8988T (cell line): ENCODE data around the gene MTRF1L.
"Not testable (repeated sequence)": the region's sequence is repeated elsewhere in the genome, so short reads cannot be mapped to it uniquely, and the experiment has no call there.

Experiments used
- DNase-seq: peaks from one replicate; pipeline ENCODE4 v3.0.0; 2011

MTRF1L gene

DNA sequence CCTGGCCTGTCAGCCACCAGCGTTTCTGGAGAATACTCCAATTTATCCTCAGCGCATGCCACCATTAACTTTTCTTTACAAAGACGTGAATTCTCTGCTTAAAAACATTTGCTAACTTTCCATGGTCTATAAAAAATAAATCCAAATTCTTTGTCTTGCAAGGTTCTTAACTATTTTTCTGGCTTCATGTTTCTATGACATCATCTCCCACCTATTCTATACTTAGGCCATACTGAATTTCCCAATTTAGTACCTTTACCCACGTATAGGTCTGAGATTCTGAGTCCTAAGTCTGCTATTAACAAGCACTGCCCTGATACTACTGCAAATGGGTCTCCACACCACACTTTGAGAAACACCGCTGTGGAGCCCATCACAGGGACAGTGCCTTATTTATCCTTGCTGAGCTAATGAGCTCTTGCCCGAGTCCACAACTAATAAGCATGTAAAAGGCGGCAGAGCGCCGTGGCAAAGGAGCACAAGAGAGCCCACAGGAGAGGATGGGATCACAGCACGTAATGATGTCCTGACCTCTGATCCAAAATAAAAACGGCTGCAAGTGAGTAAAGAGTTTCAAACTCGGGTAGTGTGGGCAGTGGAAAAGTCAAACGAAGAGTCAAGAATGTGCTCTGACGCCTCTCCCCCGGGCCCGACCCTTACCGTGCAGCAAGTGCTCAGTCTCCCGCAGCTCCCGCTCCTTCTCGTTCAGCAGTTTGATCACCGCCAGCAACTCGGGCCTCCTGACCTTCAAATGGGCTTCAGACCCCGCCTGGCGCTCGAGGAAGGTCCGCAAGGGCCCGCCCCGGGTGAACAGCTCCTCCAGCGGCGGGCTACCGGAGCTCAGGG, 519 bp downstream of the MTRF1L start:
- no peak for DNase-seq

DNA sequence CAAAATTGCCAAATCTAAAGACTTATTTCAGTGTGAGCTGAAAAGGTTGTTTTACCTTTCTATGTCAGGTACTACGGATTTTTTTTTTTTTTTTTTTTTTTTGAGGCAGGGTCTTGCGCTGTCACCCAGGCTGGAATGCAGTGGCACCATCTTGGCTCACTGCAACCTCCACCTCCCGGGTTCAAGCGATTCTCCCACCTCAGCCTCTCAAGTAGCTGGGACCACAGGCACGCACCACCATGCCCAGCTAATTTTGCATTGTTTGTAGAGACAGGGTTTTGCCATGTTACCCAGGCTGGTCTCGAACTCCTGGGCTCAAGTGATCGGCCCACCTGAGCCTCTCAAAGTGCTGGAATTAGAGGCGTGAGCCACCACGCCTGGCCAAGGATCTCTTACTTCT, 1.7 kb downstream of the MTRF1L start:
- DNase-seq, result not testable (repeated sequence)

DNA sequence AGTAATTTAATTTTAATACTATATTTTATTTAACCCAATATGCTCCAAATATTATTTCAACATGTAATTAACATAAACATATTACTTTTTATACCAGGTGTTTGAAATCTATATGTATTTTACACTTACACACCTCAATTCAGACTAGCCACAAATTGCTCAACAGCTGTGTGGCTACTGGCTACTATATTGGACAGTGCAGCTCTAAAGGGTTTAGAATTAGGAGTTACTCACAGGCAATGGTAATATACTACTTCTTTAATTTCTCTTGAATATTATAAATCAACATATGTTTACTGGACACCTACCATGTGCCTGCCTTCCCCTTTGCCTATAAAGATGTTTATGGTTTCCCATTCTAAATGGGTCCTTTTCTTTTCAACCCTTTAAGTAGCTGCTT, 2.3 kb downstream of the MTRF1L start:
- no peak for DNase-seq

DNA sequence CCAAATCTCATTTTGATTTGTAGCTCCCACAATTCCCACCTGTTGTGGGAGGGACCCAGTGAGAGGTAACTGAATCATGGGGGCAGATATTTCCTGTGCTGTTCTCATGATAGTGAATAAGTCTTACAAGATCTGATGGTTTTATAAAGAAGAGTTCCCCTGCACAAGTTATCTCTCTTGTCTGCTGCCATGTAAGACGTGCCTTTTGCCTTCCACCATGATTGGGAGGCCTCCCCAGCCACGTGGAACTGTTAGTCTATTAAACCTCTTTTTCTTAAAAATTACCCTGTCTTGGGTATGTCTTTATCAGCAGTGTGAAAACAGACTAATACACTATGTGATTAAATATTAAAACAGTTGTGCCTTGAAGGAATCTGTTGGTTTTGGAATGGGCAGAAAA, 3.0 kb downstream of the MTRF1L start:
- not testable (repeated sequence) for DNase-seq

DNA sequence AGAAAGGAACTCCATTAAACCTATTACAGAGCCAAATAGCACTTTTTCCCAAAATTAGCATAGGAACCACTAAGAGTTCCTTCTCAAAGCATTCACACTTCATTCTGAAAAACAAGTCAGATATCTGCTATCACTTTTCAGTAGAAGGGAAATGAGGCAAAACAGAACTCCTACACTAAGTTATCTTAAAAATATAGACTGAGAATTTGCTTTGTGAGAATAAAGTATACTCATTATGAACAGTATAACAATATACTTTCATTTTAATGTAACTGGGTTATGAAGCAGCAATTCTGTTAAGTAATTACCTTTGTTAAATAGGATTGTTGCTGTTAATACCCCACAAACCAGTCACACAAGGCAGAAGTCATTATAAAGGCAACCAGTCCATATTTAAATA, 8.7 kb downstream of the MTRF1L start:
- no peak for DNase-seq

DNA sequence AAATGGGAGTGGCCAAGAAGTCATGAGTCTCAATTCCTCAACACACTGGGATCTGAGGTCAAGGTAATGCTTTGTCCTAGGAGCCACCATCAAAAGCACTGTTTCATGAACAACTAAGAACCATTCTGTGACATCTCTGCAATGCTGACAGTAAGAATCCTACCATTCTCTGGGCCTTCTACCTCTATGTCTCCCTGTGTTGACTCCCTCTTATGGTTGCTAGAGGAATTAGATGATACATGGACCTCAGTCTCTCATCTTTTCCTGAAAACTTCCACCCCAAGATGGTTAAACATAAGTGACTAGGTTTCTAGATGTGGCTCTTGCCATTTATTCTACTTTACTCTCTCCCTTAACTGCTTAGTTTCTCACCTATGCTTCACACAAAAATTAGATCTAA, 9.1 kb downstream of the MTRF1L start:
- DNase-seq, result no peak

DNA sequence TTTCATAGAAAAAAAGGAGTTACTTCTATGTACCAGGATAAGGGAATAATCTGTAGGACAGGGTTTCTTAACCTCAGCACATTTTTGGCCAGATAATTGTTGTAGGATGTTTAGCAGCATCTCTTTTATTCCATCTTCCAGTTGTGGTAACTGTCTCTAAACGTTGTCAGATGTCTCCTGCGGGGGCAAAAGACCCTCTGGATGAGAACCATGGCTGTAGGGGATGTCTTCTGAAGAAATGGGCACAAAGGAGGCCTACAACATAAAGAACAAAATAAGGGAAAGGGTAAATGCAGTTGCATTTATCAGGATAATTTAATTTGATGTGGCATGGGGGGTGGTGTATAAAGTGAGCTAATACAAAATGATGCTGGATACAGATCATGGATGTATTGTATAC, 15.5 kb downstream of the MTRF1L start:
- no peak for DNase-seq

DNA sequence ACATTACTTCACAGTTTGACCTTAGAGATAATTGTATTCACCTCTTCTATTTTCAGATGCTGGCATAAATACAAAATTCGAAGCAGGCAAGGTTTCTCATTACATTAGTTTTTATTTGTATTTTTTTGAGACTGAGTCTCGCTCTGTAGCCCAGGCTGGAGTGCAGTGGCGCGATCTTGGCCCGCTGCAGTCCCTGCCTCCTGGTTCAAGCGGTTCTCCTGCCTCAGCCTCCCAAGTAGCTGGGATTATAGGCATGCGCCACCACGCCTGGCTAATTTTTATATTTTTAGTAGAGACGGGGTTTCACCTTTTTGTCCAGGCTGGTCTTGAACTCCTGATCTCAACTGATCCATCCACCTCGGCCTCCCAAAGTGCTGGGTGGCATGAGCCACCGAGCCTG, 17.2 kb downstream of the MTRF1L start:
- DNase-seq, result not testable (repeated sequence)

DNA sequence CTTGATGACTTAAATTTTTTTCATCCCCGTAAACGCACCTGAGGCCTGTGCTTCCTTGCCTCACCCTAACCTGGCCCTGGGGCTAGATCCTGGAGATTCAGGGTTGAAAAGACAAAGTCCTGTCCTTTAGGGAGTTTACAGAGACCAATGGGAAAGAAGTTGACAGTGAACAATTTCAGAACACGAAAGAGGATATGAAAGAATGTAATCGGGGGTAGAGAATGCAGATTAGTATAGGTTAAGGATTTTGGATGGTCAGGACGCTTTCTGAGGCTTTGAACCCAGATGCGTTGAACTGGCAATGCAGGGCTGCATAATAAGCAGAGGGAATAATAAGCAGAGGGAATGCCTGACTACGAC, 18.0 kb downstream of the MTRF1L start:
- DNase-seq, result no peak

DNA sequence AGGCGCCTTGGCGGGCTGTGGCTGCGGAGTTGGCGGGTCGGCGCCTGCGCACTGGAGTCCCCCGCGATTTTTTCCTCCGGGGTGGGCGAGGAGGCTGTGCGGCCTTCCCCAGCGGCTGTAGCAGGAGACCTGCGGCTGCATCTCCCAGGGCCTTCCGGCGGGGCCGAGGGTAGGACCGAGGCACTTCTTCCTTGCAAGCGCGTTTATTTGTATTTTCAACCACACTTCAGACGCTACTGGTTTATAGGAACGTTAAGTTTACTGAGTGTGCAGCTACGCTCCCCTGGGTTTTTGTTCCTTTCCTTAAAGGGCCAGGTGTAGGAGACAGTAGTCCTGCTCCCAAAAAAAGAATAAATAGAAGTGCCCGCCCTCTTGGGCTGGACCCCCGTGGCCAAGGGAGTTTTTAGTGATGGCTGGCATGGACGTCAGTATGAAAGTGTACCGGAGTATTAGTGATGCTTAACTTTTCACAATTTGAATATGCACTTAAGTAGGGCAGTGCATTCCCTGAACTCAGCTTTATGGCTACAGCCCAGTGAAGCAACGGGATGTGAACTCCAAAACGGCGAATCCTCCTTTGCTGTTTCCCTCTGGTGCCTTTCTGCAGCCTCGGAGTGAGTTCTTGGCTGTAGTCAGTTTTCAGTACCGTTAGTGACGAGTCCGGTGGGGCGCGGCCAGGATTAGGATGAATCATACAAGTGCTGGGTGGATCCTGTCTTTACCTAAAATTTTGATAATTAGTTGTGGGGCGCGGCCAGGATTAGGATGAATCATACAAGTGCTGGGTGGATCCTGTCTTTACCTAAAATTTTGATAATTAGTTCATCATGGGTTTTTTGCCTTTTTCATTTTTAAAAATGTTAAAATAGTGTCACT, 18.6 kb downstream of the MTRF1L start:
- DNase-seq, result no peak

DNA sequence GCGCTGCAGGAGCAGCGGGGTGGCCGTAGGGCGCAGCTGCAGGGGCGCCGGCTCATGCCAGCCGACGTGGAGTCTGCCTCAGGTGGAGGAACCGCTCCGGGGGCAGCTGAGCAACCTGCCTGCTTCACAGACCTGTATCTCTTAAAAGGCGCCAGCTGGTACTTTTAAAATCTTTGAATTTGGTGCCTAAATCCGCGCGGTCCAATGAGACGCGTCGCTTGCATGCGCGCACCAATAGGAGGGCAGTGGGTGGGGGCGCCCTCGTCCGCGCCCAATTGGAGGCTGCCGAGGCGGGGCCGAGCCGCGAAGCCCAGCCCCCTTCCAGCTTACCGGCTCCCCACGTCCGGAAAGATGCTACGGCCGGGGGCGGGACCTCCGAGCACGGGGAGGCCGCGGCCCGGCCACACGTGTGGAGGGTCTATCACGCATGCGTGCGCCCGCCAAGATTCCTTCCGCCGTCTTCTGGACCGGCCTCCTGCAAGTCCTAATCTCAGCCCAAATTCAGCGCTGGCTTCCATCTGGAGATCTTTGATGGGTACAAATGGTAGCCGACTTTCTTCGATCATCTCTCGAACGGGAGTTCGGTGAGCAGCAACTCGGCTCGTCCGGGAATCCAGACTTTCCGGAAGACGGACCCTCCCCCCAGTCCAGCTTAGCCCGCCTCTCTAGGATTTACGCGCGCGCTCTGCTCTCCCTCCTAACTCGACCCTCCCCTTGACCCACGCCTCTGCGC, 19.4 kb downstream of the MTRF1L start, which contains the start of gene FBXO5:
Gene FBXO5, minus strand, starts transcription at position 138 of the 733 bp plus-strand sequence. Its CDS starts 82 bp downstream, at position 56.
- DNase-seq, result peak; percentile 71

DNA sequence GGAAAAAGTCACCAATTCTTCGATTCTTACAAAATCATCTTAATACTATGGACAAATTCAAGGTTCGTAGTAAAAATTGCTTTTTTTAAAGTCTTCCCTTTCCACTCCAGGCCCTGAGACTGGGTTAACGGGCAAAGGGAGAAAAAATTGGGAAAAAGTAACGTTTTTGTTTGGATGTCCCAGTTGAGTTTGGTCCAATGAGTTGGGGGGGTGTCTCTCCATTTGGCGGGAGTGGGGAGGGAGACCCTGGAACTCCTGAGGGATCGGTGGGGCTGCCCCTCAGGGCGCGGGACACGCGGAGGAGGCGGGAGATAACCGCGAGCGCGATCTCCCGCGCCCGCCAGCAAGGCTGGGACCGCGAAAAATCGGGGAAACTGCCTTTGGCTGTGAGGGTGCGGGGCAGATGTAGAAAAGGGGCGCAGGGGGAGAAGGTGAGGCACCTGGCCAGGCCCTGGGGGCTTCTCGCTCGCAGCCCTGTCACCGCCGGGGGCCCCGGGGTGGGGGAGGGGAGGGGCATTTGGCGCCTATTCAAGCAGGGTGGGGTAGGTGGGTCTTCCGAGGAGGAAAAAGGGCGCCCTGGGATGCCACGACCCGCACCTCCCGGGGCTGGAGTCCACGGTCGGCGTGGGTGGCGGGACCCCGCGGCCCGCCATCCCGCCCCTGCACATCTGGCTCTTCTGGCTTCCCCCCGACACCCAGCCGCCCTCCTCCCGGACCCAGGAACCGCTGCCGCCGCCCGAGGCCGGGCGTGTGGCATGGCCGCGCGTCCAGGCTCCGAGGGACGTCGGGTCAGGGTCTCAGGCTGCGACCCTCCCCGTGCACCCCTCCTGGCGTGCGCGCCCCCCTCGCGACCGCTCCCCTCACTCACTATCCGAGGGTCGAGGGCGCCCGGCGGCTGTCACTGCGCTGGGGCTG, 20.3 kb downstream of the MTRF1L start:
- DNase-seq, result no peak

DNA sequence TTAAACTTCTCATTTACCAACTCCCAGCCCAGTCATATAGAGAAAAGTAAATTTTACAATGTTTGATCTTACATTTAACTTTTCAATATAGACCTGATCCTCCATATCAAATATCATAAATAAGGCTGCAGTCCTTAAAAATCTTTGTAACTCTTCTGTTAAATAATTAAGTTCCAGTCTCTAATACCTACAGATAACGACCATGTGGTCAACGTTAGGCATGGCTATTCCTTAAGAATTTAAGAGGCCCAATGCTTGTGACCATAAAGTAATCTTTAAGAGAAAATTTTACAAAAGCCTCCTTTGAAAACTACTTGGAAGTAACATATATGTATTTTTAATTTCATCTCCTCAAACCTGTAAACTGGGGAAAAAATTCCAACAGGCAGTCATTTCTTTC, 21.3 kb downstream of the MTRF1L start:
- no peak for DNase-seq

DNA sequence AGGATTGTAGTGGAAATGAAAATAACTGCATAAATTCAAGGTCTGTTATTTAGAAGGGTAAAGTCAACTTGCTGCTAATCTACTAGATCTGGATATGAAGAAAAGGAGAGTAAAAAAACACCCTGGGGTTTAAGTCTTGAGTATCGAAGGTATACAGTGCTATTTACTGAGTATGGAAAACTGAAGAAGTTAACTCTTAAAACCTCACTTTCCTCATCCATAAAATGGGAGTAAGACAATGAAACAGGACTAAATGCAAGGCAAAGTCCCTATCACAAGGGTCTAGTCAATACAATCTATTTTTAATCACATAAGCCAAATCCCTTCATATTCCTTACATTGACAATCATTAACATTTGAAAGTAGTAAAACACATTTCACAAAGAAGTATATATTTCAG, 21.9 kb downstream of the MTRF1L start:
- no peak for DNase-seq

DNA sequence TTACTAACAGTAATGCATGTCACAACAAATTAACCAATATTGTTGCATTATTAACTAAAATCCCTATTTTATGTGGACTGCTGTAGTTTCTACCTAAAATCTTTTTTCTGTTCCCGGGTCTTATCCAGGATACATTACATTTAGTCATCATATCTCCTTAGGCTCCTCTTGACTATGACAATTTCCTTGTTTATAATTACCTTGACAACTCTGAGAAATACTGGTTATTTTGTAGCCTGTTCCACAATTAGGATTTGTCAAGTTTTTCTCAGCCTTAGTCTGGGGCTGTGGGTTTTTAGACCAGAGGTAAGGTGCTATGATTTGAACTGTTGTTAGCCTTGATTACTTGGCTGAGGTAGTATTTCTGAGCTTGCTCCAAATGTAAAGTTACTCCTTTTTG, 23.4 kb downstream of the MTRF1L start:
- DNase-seq, result no peak

DNA sequence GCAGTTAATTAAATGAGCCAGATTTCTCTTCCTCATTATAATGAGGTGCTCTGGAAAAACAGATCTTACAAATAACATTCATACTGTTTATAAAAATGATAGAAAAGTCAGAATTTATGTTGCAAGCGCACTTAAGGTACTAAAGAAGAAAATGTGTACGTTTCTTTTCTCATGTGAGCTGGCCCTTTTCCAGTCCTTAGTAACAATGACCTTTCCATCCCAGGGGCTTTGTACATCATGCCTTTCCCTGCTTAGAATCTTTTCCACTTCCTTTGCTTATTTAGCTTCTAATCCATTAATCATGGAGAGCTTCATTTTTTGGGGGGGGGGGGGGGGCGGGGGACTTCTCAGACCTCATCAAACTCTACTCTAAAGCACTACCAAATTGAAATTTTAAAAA, 24.5 kb downstream of the MTRF1L start:
- no peak for DNase-seq

DNA sequence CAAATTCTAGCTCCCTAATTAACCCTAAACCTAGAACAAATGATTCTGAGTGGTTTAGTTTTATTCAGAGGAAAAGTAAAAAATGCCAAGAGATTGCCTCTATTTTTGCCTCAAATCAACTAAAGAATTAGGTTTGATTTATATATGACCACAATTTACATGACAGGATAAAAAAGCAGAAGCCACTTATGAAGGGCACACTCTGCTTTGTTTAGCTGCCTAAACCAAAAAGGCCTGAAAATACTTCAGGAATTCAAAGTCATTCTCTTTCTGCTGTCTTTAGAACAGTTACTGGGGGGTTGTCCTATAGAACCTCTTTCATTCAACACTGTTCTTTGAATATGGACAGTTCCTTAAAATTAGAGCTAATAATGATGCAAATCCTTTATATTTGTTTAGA, 25.0 kb downstream of the MTRF1L start:
- DNase-seq, result no peak

DNA sequence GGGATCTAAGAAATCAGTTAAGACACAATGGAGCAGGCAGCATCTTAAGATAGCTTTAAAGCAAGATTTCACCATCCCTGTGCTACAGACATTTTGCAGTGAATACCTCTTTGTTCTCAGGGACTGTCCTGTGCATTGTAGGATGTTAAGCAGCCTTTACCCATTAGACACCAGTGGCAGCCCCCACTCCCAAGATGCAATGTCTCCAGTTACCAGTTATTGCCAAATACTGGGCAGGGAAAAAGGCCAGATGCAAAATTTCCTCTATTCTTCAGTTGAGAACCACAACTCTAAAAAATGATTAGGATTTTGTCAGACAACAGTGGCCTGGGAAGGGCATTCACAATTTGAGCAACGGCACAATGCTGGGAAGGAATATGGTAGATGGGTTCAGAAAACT, 25.8 kb downstream of the MTRF1L start:
- DNase-seq, result no peak

DNA sequence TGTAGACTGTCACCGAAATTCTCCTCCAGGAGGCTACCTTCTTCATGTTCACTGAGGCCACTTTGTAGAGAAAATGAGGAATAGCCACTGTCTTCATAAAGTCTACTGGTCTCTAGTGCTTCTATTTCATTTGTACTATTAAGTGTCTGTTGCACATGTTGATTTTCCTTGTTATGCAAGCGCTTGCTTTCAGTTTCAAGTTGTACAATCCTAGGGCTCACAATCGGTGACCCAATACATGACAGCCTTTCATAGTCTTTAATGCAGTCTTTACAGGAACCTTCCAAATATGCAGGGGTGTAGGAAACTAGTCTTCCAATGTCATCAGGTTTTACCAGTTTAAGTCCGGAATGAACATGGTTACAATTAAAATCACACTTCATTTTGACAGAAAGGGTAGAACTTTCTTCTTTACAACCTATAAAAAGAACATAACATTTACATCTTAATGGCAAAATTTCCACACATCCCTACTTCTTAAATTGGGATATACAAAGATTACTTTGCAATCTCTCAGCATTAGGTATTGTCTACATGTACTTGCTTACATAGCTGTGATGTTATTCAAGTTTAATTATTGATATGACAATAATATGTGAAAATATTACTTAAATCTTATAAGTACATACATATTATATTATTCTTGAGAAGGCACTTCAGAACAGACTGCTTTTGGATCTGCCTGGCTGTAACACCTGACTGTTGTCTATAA, 27.1 kb downstream of the MTRF1L start:
- no peak for DNase-seq

DNA sequence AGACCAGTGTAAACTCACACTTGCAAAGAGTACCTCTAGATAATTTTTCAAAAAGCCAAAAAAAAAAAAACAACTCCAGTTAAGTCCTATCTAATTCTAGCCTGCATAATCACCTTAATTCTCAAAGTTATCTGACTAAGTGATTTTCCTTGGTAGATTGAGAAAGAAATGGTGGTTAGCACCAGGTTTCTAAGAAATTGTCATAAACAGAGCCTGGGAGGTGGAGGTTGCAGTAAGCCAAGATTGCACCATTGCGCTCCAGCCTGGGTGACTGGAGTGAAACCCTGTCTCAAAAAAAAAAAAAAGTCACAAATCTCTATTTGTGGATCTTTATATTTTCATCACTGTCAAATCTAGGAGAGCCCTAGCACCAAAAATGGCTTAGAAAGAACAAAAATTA, 28.6 kb downstream of the MTRF1L start:
- DNase-seq, result no peak

DNA sequence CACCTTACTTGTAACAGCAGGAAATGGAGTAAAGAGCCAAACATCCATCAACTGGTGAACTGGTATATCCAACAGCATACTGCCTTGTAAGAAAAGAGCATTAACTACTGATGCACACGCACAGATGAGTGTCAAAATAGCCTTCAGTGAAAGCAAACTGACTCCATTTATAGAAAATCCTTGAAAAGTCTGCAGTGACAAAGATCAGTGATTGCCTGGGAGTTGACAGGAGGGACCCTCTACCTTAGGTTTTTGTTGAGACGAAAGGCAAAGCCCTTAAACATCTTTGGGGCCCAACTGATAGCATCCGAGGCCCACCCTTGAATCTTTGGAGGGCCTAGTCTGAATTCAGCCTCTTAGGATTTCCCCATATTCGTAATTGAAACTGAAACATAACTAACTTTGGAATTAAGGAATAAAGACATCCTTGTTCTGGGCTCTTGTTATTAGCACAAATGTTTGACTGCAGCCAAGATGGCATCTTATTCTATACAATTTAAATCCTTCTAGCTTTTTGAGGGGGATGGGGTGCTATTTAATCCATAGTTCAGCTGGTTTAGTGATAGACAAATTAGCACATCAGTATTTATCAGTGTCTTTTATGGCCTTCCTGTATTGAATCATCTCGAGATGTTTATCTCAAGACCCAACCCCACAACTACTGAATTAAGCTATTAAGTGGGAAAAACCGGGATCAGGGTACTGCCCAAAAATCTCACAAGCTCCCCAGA, 32.7 kb downstream of the MTRF1L start:
- no peak for DNase-seq
